ENCODE measurements around the gene CATSPERE.
A peak's percentile ranks its signal among the peaks of the same experiment; 100 is the strongest.

CATSPERE gene

DNA sequence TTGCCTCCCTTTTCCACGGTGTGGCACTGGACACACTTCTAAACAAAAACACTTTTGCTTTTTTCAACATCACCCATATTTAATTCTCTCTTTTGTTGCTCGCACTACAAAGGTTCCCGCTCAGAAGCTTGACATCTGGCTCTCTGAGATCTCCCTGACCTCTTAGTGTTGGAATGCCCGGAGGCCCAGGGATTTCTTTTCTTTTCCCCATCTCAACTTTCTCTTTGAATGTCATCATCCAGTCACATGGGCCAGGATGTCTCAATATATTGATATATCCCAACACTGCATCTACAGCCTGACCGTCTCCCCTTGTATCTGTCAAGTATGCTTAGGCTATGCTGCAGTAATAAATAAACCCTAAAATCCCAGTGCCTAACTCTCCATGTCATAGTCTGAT is 137.5 kb downstream of the CATSPERE start:
- H3K36me3 ChIP-seq = no peaks in the 10 kb centered on the region

DNA sequence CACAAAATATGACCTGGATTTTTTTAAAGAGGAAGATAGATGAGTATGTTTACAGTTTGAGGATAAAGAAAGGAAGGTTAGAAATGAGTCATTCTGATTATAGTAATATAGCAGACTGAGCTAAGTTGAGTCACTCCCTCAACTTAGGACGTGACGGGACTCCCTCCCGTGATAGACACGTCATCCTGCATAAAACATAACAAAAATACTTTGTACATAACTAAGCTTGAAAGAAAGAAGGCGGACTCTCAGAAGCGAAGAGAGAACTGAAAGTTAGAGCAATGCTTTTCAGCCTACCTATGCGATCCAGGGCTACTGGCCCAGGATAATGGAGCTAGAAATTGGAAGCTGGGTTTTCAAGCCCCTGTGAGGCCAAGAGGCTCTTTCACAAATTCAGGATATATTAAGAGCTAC is 138.9 kb downstream of the CATSPERE start:
- no peak overlapping the region for H3K4me3 ChIP-seq (ENCODE audit: low read depth, low read length)
- H3K27me3 ChIP-seq = no peaks in the 10 kb centered on the region
- H3K9me3 ChIP-seq = no peaks in the 10 kb centered on the region
- no peak for DNase-seq
- no peaks in the 10 kb centered on the region for H3K36me3 ChIP-seq
- H3K4me1 ChIP-seq = no peaks in the 10 kb centered on the region
- TF ChIP-seq CTCF (IDR thresholded peaks at IDR 0.05; ENCODE audit: low read depth, low read length) = no peak

More for the DNA sequence above, 137.5 kb downstream of the CATSPERE start:
- no peaks in the 10 kb centered on the region for H3K9me3 ChIP-seq
- H3K4me3 ChIP-seq (ENCODE audit: low read depth, low read length) = no peak overlapping the region
- no peaks in the 10 kb centered on the region for H3K27me3 ChIP-seq
- no peak for TF ChIP-seq CTCF (IDR thresholded peaks at IDR 0.05; ENCODE audit: low read depth, low read length)
- H3K4me1 ChIP-seq = no peaks in the 10 kb centered on the region
- no peak for DNase-seq

DNA sequence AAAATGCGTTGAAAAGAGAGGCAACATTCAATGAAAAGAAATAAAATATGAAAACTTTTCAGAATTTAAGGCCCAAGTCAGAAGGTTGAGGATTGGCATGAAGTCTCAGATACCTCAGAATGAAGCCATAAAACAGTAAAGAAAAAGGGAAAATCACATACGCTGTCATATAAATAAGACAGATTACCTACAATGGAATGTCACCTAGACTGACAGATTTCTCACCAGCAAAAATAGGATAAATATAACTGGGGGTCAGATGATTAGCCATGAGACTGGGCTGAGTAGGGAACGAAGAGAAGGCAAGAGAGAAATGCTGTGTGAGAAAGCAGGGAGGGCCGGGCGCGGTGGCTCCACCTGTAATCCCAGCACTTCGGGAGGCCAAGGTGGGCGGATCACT is 140.3 kb downstream of the CATSPERE start:
- TF ChIP-seq CTCF (IDR thresholded peaks at IDR 0.05; ENCODE audit: low read depth, low read length) = no peak
- H3K4me3 ChIP-seq (ENCODE audit: low read depth, low read length) = no peak overlapping the region
- no peaks in the 10 kb centered on the region for H3K9me3 ChIP-seq
- H3K27me3 ChIP-seq = no peaks in the 10 kb centered on the region
- H3K36me3 ChIP-seq = no peaks in the 10 kb centered on the region
- DNase-seq = no peak
- H3K4me1 ChIP-seq = no peaks in the 10 kb centered on the region

DNA sequence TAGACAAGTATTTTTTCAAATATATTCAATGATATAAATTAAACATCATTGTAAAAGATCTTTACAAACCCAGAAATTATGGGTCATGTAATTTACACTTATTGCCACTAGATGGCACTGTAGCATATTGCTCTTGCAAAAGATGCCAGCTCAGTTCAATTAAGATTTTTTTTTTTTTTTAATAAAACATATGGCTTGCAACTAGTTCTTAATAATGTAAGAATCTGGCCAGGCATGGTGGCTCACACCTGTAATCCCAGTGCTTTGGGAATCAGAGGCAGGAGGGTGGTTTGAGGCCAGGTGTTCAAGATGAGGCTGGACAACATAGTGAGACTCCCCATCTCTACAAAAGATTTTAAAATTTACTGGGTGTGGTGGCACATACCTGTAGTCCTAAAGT is 142.4 kb downstream of the CATSPERE start:
- H3K4me1 ChIP-seq = no peaks in the 10 kb centered on the region
- peak; percentile 69 for TF ChIP-seq CTCF (IDR thresholded peaks at IDR 0.05; ENCODE audit: low read depth, low read length)
- H3K9me3 ChIP-seq = no peaks in the 10 kb centered on the region
- no peak for DNase-seq
- H3K4me3 ChIP-seq (ENCODE audit: low read depth, low read length) = no peak overlapping the region
- no peaks in the 10 kb centered on the region for H3K36me3 ChIP-seq
- H3K27me3 ChIP-seq = no peaks in the 10 kb centered on the region

DNA sequence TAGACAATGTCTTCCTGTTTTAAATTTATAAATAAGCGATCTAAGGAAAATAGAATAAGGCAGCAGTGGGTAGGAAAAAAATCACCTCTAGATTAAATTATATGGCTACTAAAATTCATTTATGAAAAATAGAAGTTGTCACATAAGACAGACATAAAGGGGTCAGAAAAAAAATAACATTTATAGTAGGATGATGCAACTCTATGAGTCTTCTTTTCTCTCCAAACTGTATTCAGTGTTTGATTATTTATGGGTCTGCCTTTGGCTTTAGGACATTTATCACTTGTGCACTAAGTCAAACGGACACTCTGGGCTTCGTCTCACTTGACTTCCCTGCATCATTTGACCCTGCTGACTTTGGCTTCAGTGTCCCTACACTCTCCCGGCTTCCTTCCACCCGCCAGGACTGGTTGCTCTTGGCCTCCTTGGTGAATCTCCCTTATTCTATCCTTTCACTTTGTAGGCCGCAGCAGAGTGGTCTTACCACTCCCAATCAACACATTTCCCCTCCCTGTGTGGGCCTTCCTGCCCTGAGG is 144.8 kb downstream of the CATSPERE start:
- Histone ChIP-seq H3K4me3 (ENCODE audit: low read depth, low read length) (no peak overlapping the region), H3K36me3 (no peaks in the 10 kb centered on the region), H3K4me1 (no peaks in the 10 kb centered on the region), H3K27me3 (no peaks in the 10 kb centered on the region), H3K9me3 (no peaks in the 10 kb centered on the region)
- TF ChIP-seq CTCF (IDR thresholded peaks at IDR 0.05; ENCODE audit: low read depth, low read length) = no peak
- no peak for DNase-seq

DNA sequence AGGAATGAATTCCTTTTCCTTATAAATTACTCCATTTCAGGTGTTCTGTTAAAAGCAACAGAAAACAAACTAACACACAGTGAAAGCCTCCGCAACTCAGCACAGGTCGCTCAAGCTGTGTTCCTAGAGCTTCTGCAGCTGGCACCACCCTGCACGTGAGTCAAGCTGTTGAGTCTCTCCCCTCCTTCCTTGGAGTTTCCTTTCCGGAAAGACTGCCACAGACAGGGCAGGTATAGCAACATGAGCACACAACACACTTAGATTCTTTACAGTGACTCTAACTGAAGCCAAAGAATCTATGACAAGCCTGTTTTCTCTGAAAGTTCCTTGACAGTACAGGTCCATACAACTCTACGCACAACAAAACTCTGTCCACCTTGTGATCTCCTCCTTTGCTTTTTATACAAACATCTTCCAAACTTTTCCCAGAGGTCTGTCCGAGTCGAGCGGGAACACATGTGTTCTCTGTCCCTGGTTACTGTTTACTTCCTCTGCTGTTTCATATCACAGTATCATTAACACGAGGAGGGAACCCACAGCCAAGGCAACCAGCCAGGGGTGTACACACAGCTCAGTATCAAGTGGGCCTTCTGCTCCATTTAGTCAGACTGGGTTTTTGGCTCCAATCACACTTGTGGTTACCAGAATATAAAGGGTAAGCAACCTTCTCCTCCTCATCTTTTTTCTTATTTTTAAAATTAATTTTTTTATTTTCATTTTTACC is 153.2 kb downstream of the CATSPERE start:
- no peaks in the 10 kb centered on the region for H3K36me3 ChIP-seq
- no peaks in the 10 kb centered on the region for H3K4me1 ChIP-seq
- H3K4me3 ChIP-seq (ENCODE audit: low read depth, low read length) = no peak overlapping the region
- no peak for TF ChIP-seq CTCF (IDR thresholded peaks at IDR 0.05; ENCODE audit: low read depth, low read length)
- no peak for DNase-seq
- no peaks in the 10 kb centered on the region for H3K27me3 ChIP-seq
- no peaks in the 10 kb centered on the region for H3K9me3 ChIP-seq
